Measurements from ENCODE around the gene ANKRD29. TPM values are rescaled to one million over a fixed set of nuclear protein-coding genes. Genes with fewer than 3 reads are reported as not detected.
"Not testable (repeated sequence)": the region's sequence is repeated elsewhere in the genome, so short reads cannot be mapped to it uniquely, and the experiment has no call there.

The ANKRD29 gene
- total and polyA plus RNA-seq, 8 donors, result 23.1 to 75.5 (median 46.1) TPM

- Histone ChIP-seq H3K36me3 (peaks cover 0 to 98% of the 10 kb centered on the region in 2 donors), H3K27ac (no peak overlapping the region), H3K9me3 (no peaks in the 10 kb centered on the region), H3K4me3 (no peak overlapping the region), H3K4me1 (no peaks in the 10 kb centered on the region), H3K27me3 (no peaks in the 10 kb centered on the region)
- intact Hi-C loops (cut with DNase I), result no loop called here
- no peak for TF ChIP-seq CTCF (IDR thresholded peaks at IDR 0.05)
- ATAC-seq (peak; percentile 28), DNase-seq (no peak)
Observed at GRCh38 chr18:23563377-23564043, 99.2 kb downstream of the ANKRD29 start.

GRCh38 chr18:23560186-23560585 lies 102.5 kb downstream of the ANKRD29 start:
- no peak for TF ChIP-seq CTCF (IDR thresholded peaks at IDR 0.05)
- Histone ChIP-seq H3K4me3 (no peak overlapping the region), H3K27ac (no peak overlapping the region), H3K9me3 (no peaks in the 10 kb centered on the region), H3K4me1 (no peaks in the 10 kb centered on the region), H3K27me3 (no peaks in the 10 kb centered on the region), H3K36me3 (peaks cover 0 to 98% of the 10 kb centered on the region in 2 donors)
- ATAC-seq (no peak), DNase-seq (no peak)
- intact Hi-C loops (cut with DNase I), result no loop called here

- H3K27me3 ChIP-seq; intact Hi-C loops (cut with DNase I); H3K4me3 ChIP-seq; H3K9me3 ChIP-seq; DNase-seq; H3K27ac ChIP-seq; ATAC-seq; H3K4me1 ChIP-seq: not testable (repeated sequence)
- peaks cover 7 to 100% of the 10 kb centered on the region in 2 donors for H3K36me3 ChIP-seq
Observed at GRCh38 chr18:23557511-23557910, 105.2 kb downstream of the ANKRD29 start.

GRCh38 chr18:23556145-23556780 lies 106.4 kb downstream of the ANKRD29 start:
- Histone ChIP-seq H3K4me1 (peaks cover 3 to 8% of the 10 kb centered on the region in 2 donors), H3K27ac (no peak overlapping the region), H3K4me3 (no peak overlapping the region), H3K36me3 (peaks cover 7 to 100% of the 10 kb centered on the region in 2 donors), H3K27me3 (no peaks in the 10 kb centered on the region), H3K9me3 (no peaks in the 10 kb centered on the region)
- ATAC-seq (no peak), DNase-seq (no peak)
- no peak for TF ChIP-seq CTCF (IDR thresholded peaks at IDR 0.05)
- intact Hi-C loops (cut with DNase I), result no loop called here

- H3K4me1 ChIP-seq, result peaks cover 3 to 8% of the 10 kb centered on the region in 2 donors
- no peak for ATAC-seq
- H3K27me3 ChIP-seq, result no peaks in the 10 kb centered on the region
- DNase-seq, result no peak
- peaks cover 7 to 100% of the 10 kb centered on the region in 2 donors for H3K36me3 ChIP-seq
- no peak overlapping the region for H3K27ac ChIP-seq
- no peak overlapping the region for H3K4me3 ChIP-seq
- TF ChIP-seq CTCF (IDR thresholded peaks at IDR 0.05), result no peak
- H3K9me3 ChIP-seq, result no peaks in the 10 kb centered on the region
- intact Hi-C loops (cut with DNase I), result no loop called here
Observed at GRCh38 chr18:23553887-23554286, 108.8 kb downstream of the ANKRD29 start.

Measured in left lung (tissue), 10 donors.